Karpas-422 (cell line): Measurements from ENCODE around the gene SLC6A9. TPM values are rescaled to one million over a fixed set of nuclear protein-coding genes. Genes with fewer than 3 reads are reported as not detected.

Experiments
- DNase-seq: peaks from one replicate; pipeline ENCODE4 v3.0.0-alpha.2; 2015
- H2AFZ ChIP-seq: fragments of 200-600 bp; sonication (generic); 2 replicates; pipeline ENCODE4 v1.6.1; 2014; ENCODE audit warnings: antibody characterized with exemption, low read length, mixed read lengths
- H3K27ac ChIP-seq: fragments of 200-600 bp; sonication (generic); 2 replicates; pipeline ENCODE4 v1.5.1; 2014; ENCODE audit warnings: mild to moderate bottlenecking, low read length, moderate library complexity
- H3K27me3 ChIP-seq: fragments of 200-600 bp; sonication (generic); 2 replicates; pipeline ENCODE4 v1.6.1; 2014; ENCODE audit warnings: low read length, mixed read lengths
- H3K36me3 ChIP-seq: fragments of 200-600 bp; sonication (generic); 2 replicates; pipeline ENCODE4 v1.6.1; 2014; ENCODE audit warnings: low read length, mixed read lengths; ENCODE audit not compliant: insufficient read depth
- H3K4me1 ChIP-seq: fragments of 200-600 bp; sonication (generic); 2 replicates; pipeline ENCODE4 v1.6.1; 2014; ENCODE audit warnings: mild to moderate bottlenecking, low read length, mixed read lengths
- H3K4me2 ChIP-seq: fragments of 200-600 bp; sonication (generic); 2 replicates; pipeline ENCODE4 v1.6.1; 2014; ENCODE audit warnings: low read length, low read depth, mild to moderate bottlenecking; ENCODE audit not compliant: poor library complexity, severe bottlenecking
- H3K4me3 ChIP-seq: fragments of 200-600 bp; sonication (generic); 2 replicates; pipeline ENCODE4 v1.5.1; 2014; ENCODE audit warnings: mild to moderate bottlenecking, antibody characterized with exemption, low read length, mixed read lengths
- H3K79me2 ChIP-seq: fragments of 200-600 bp; sonication (generic); 2 replicates; pipeline ENCODE4 v1.6.1; 2014; ENCODE audit warnings: mild to moderate bottlenecking, low read length, mixed read lengths
- H3K9ac ChIP-seq: fragments of 200-600 bp; sonication (generic); 2 replicates; pipeline ENCODE4 v1.6.0; 2014; ENCODE audit warnings: low read length
- H3K9me2 ChIP-seq: fragments of 200-600 bp; sonication (generic), shearing (Covaris generic); replicated peaks from 2 replicates; pipeline ENCODE4 v1.6.0; 2014; ENCODE audit warnings: mild to moderate bottlenecking, low read length, moderate library complexity; ENCODE audit not compliant: insufficient read depth
- H3K9me3 ChIP-seq: fragments of 300-700, 200-600 bp; sonication (generic); 2 replicates; pipeline ENCODE4 v1.6.1; 2014; ENCODE audit warnings: low read length, mixed read lengths
- H4K20me1 ChIP-seq: fragments of 200-600 bp; sonication (generic); 2 replicates; pipeline ENCODE4 v1.6.1; 2014; ENCODE audit warnings: mild to moderate bottlenecking, antibody characterized with exemption, low read length, low read depth; ENCODE audit not compliant: insufficient read depth
- total RNA-seq: library from RNA; depleted of rRNA; stranded (reverse); fragments of >200 nt; shearing (Covaris generic); gene quantifications from 2 replicates; pipeline ENCODE4 v1.2.3, GENCODE V29; 2014; ENCODE audit warnings: low replicate concordance

Gene SLC6A9
- total RNA-seq, 1 experiment from 2014 or later: 7.9 TPM

- H3K36me3 ChIP-seq: no peaks in the 10 kb centered on the region
- no peak overlapping the region for H3K27ac ChIP-seq
These were observed 4.6 kb upstream of the SLC6A9 start for GRCh38 chr1:44035726-44036408.

GRCh38 chr1:44034976-44035716, 3.9 kb upstream of the SLC6A9 start:
- no peak overlapping the region for H2AFZ ChIP-seq
- no peak for DNase-seq

More at GRCh38 chr1:44035726-44036408, 4.6 kb upstream of the SLC6A9 start:
- Histone ChIP-seq H3K9ac (no peak overlapping the region), H3K27me3 (no peaks in the 10 kb centered on the region), H3K79me2 (no peaks in the 10 kb centered on the region), H3K4me1 (peaks cover 30% of the 10 kb centered on the region), H2AFZ (no peak overlapping the region), H3K9me2 (no peaks in the 10 kb centered on the region), H3K4me2 (no peak overlapping the region), H3K9me3 (no peaks in the 10 kb centered on the region), H4K20me1 (no peaks in the 10 kb centered on the region), H3K4me3 (no peak overlapping the region)
- peak; percentile 50 for DNase-seq

GRCh38 chr1:44034423-44034822, 3.2 kb upstream of the SLC6A9 start:
- Histone ChIP-seq H3K27me3 (no peaks in the 10 kb centered on the region), H3K79me2 (no peaks in the 10 kb centered on the region), H3K4me3 (no peak overlapping the region), H4K20me1 (no peaks in the 10 kb centered on the region), H3K9ac (no peak overlapping the region), H3K9me2 (no peaks in the 10 kb centered on the region), H3K9me3 (no peaks in the 10 kb centered on the region), H3K36me3 (no peaks in the 10 kb centered on the region), H3K4me1 (peaks cover 35% of the 10 kb centered on the region), H2AFZ (no peak overlapping the region), H3K27ac (no peak overlapping the region), H3K4me2 (no peak overlapping the region)
- no peak for DNase-seq

More at GRCh38 chr1:44034976-44035716, 3.9 kb upstream of the SLC6A9 start:
- Histone ChIP-seq H3K4me1 (peaks cover 31% of the 10 kb centered on the region), H3K36me3 (no peaks in the 10 kb centered on the region), H4K20me1 (no peaks in the 10 kb centered on the region), H3K79me2 (no peaks in the 10 kb centered on the region), H3K9me2 (no peaks in the 10 kb centered on the region), H3K27me3 (no peaks in the 10 kb centered on the region), H3K4me3 (no peak overlapping the region), H3K9ac (no peak overlapping the region), H3K9me3 (no peaks in the 10 kb centered on the region), H3K27ac (no peak overlapping the region), H3K4me2 (no peak overlapping the region)

- no peak overlapping the region for H2AFZ ChIP-seq
- DNase-seq: no peak
- no peaks in the 10 kb centered on the region for H3K27me3 ChIP-seq
- no peak overlapping the region for H3K4me3 ChIP-seq
- H4K20me1 ChIP-seq: no peaks in the 10 kb centered on the region
- H3K9me2 ChIP-seq: no peaks in the 10 kb centered on the region
- H3K79me2 ChIP-seq: no peaks in the 10 kb centered on the region
- no peaks in the 10 kb centered on the region for H3K9me3 ChIP-seq
- no peak overlapping the region for H3K9ac ChIP-seq
- H3K4me1 ChIP-seq: peaks cover 42% of the 10 kb centered on the region
- no peak overlapping the region for H3K4me2 ChIP-seq
- no peak overlapping the region for H3K27ac ChIP-seq
- H3K36me3 ChIP-seq: no peaks in the 10 kb centered on the region
These were observed 2.5 kb upstream of the SLC6A9 start for GRCh38 chr1:44033756-44034155.

- no peak overlapping the region for H3K27ac ChIP-seq
- H3K27me3 ChIP-seq: no peaks in the 10 kb centered on the region
- H3K4me3 ChIP-seq: no peak overlapping the region
- H4K20me1 ChIP-seq: no peaks in the 10 kb centered on the region
- H3K9me2 ChIP-seq: no peaks in the 10 kb centered on the region
- no peaks in the 10 kb centered on the region for H3K36me3 ChIP-seq
- H3K79me2 ChIP-seq: no peaks in the 10 kb centered on the region
- no peak overlapping the region for H3K9ac ChIP-seq
- no peaks in the 10 kb centered on the region for H3K9me3 ChIP-seq
- no peak overlapping the region for H2AFZ ChIP-seq
- no peak overlapping the region for H3K4me2 ChIP-seq
- peaks cover 46% of the 10 kb centered on the region for H3K4me1 ChIP-seq
- DNase-seq: no peak
These were observed 1.8 kb upstream of the SLC6A9 start for GRCh38 chr1:44033041-44033575.

GRCh38 chr1:44032170-44032790, 1.0 kb upstream of the SLC6A9 start:
- peaks cover 46% of the 10 kb centered on the region for H3K4me1 ChIP-seq
- no peaks in the 10 kb centered on the region for H3K27me3 ChIP-seq
- no peaks in the 10 kb centered on the region for H3K36me3 ChIP-seq
- no peak for DNase-seq
- no peak overlapping the region for H3K4me3 ChIP-seq
- H3K9me2 ChIP-seq: no peaks in the 10 kb centered on the region
- H3K27ac ChIP-seq: no peak overlapping the region
- no peaks in the 10 kb centered on the region for H3K79me2 ChIP-seq
- H3K9me3 ChIP-seq: no peaks in the 10 kb centered on the region
- no peak overlapping the region for H3K4me2 ChIP-seq
- H2AFZ ChIP-seq: no peak overlapping the region
- H3K9ac ChIP-seq: no peak overlapping the region
- no peaks in the 10 kb centered on the region for H4K20me1 ChIP-seq

GRCh38 chr1:44030605-44031251, 534 bp downstream of the SLC6A9 start:
- H3K4me3 ChIP-seq: peak overlapping the region; percentile 72

More at GRCh38 chr1:44030605-44031251, 534 bp downstream of the SLC6A9 start:
- H3K4me2 ChIP-seq: peak overlapping the region; percentile 84
- DNase-seq: peak; percentile 80
- no peak overlapping the region for H3K27ac ChIP-seq
- peaks cover 53% of the 10 kb centered on the region for H3K4me1 ChIP-seq
- H3K79me2 ChIP-seq: no peaks in the 10 kb centered on the region
- peak overlapping the region; percentile 68 for H3K9ac ChIP-seq
- no peaks in the 10 kb centered on the region for H3K27me3 ChIP-seq
- no peaks in the 10 kb centered on the region for H3K9me3 ChIP-seq
- no peaks in the 10 kb centered on the region for H3K36me3 ChIP-seq
- H2AFZ ChIP-seq: peak overlapping the region; percentile 33; the same call in 1 of the 2 replicates
- H4K20me1 ChIP-seq: no peaks in the 10 kb centered on the region
- no peaks in the 10 kb centered on the region for H3K9me2 ChIP-seq
